ENCODE results near the gene ZYX. TPM values are rescaled to one million over a fixed set of nuclear protein-coding genes. Genes with fewer than 3 reads are reported as not detected.

Gene ZYX
- total and polyA plus RNA-seq, 2 of the 13 experiments (the other 11 are each of a cell fraction or from before 2014, with no cell fraction given): 9.9 to 13.7 TPM

- no TSS peak for BruUV-seq (replicated peaks)
- no peaks in the 10 kb centered on the region for H3K79me2 ChIP-seq (ENCODE audit: insufficient read depth, low read length)
- intact Hi-C loops (cut with micrococcal nuclease; ENCODE audit: unreplicated experiment): no loop called here
- H4K20me1 ChIP-seq (ENCODE audit: insufficient read depth, low read length): no peaks in the 10 kb centered on the region
- CTCF ChIA-PET (ENCODE audit: low intra/inter-chr PET ratio, low total read pairs): no interaction called here
- H3K27ac ChIP-seq (ENCODE audit: extremely low read length, insufficient read depth, low read length): no peak overlapping the region
- no peaks in the 10 kb centered on the region for H3K9me3 ChIP-seq (ENCODE audit: low read length)
- no peak overlapping the region for H3K4me3 ChIP-seq (replicated peaks in 1 of 3; ENCODE audit: insufficient read depth in 1 of 3, low read depth in 2 of 3, low read length in 3 of 3)
- WGBS (ENCODE audit: low lambda C conversion rate): 39% methylated on average over 2 of the region's 2 CpGs
- H2AFZ ChIP-seq (ENCODE audit: low read length): no peak overlapping the region
- in situ Hi-C loops (cut with HindIII; ENCODE audit: extremely low pct_ligation_motif_present, low pct_unique_long_range_greater_than_20kb): no loop called here
- no peak for FAIRE-seq
- H3K36me3 ChIP-seq (replicated peaks in 1 of 2; ENCODE audit: control insufficient read depth in 1 of 2, insufficient read depth in 2 of 2, low read length in 2 of 2): no peaks in the 10 kb centered on the region
- ATAC-seq: no peak
- no peak overlapping the region for H3K4me2 ChIP-seq (ENCODE audit: low read depth, low read length)
- no peak for DNase-seq (ENCODE audit: low spot score)
- no peaks in the 10 kb centered on the region for H3K27me3 ChIP-seq (ENCODE audit: control insufficient read depth in 1 of 2, insufficient read depth in 2 of 2, low read length in 2 of 2)
- no peaks in the 10 kb centered on the region for H3K4me1 ChIP-seq (ENCODE audit: insufficient read depth, low read length)
- H3K9ac ChIP-seq (ENCODE audit: insufficient read depth, low read depth, low read length): no peak overlapping the region
- POLR2A ChIA-PET: no interaction called here
- TF ChIP-seq ZNF670 (CRISPR knock-in tag; IDR thresholded peaks at IDR 0.05; ENCODE audit: borderline replicate concordance): no peak
- TF ChIP-seq ZNF235 (CRISPR knock-in tag; IDR thresholded peaks at IDR 0.05; ENCODE audit: borderline replicate concordance): no peak
- no peak for TF ChIP-seq ZNF841 (CRISPR knock-in tag; IDR thresholded peaks at IDR 0.05; ENCODE audit: borderline replicate concordance)
- TF ChIP-seq NPAS2 (CRISPR knock-in tag; IDR thresholded peaks at IDR 0.05; ENCODE audit: borderline replicate concordance): no peak
- no peak for TF ChIP-seq TEAD3 (CRISPR knock-in tag; optimal IDR thresholded peaks at IDR 0.05; ENCODE audit: borderline replicate concordance)
- no peak for TF ChIP-seq ZNF616 (CRISPR knock-in tag; IDR thresholded peaks at IDR 0.05; ENCODE audit: low read depth)
- no peak for TF ChIP-seq SIN3A (IDR thresholded peaks at IDR 0.05; ENCODE audit: borderline replicate concordance, low read depth, low read length)
- no peak for TF ChIP-seq BORCS8-MEF2B (CRISPR knock-in tag; IDR thresholded peaks at IDR 0.05)
- no peak for TF ChIP-seq ARNTL (CRISPR knock-in tag; IDR thresholded peaks at IDR 0.05)
- no peak for TF ChIP-seq SP2 (CRISPR knock-in tag; IDR thresholded peaks at IDR 0.05)
- no peak for TF ChIP-seq ZNF282 (IDR thresholded peaks at IDR 0.05; ENCODE audit: partially characterized antibody)
- TF ChIP-seq POLR2AphosphoS2 (IDR thresholded peaks at IDR 0.05; ENCODE audit: low read depth, low read length): no peak
- TF ChIP-seq ZNF337 (CRISPR knock-in tag; IDR thresholded peaks at IDR 0.05; ENCODE audit: borderline replicate concordance, low read depth): no peak
- no peak for TF ChIP-seq MYNN (CRISPR knock-in tag; IDR thresholded peaks at IDR 0.05; ENCODE audit: low read depth)
Observed at GRCh38 chr7:143431109-143431508, 50.0 kb downstream of the ZYX start.

All from HepG2 (cell line).